HT-29 (cell line): Measurements from ENCODE around the gene NNAT. TPM values are rescaled to one million over a fixed set of nuclear protein-coding genes. Genes with fewer than 3 reads are reported as not detected.
"Not testable (repeated sequence)": the region's sequence is repeated elsewhere in the genome, so short reads cannot be mapped to it uniquely, and the experiment has no call there.

Experiments used
- DNase-seq: peaks from one replicate; pipeline ENCODE4 v3.0.0-alpha.2; 2015; ENCODE audit warnings: low spot score
- total RNA-seq: library from RNA; depleted of rRNA; stranded (reverse); fragments of >200 nt; shearing (Covaris generic); gene quantifications from 2 replicates; pipeline ENCODE4 v1.2.3, GENCODE V29; 2014

The NNAT gene
- total RNA-seq, 1 experiment from 2014 or later = 2.1 TPM

- no peak for DNase-seq
These were observed 19.0 kb downstream of the NNAT start for GRCh38 chr20:37540001-37540400.

GRCh38 chr20:37540838-37541237 is 19.8 kb downstream of the NNAT start:
- DNase-seq = not testable (repeated sequence)

GRCh38 chr20:37541326-37541725 is 20.3 kb downstream of the NNAT start:
- DNase-seq = no peak

- DNase-seq = peak; percentile 82
These were observed 21.2 kb downstream of the NNAT start for GRCh38 chr20:37542281-37542680.

- peak; percentile 53 for DNase-seq
These were observed 22.8 kb downstream of the NNAT start for GRCh38 chr20:37543828-37544227.

GRCh38 chr20:37544386-37544785 is 23.3 kb downstream of the NNAT start:
- DNase-seq = no peak

GRCh38 chr20:37545516-37545915 is 24.5 kb downstream of the NNAT start:
- no peak for DNase-seq

- DNase-seq = no peak
These were observed 26.9 kb downstream of the NNAT start for GRCh38 chr20:37547912-37548311.

GRCh38 chr20:37550101-37550920 is 29.3 kb downstream of the NNAT start:
- DNase-seq = not testable (repeated sequence)

GRCh38 chr20:37551660-37552059 is 30.6 kb downstream of the NNAT start:
- not testable (repeated sequence) for DNase-seq

GRCh38 chr20:37552415-37552814 is 31.4 kb downstream of the NNAT start:
- DNase-seq = no peak

GRCh38 chr20:37554721-37555298 is 33.8 kb downstream of the NNAT start:
- not testable (repeated sequence) for DNase-seq

- no peak for DNase-seq
These were observed 35.5 kb downstream of the NNAT start for GRCh38 chr20:37556538-37556937.

GRCh38 chr20:37558306-37558705 is 37.3 kb downstream of the NNAT start:
- no peak for DNase-seq

- DNase-seq = no peak
These were observed 37.7 kb downstream of the NNAT start for GRCh38 chr20:37558779-37559178.

GRCh38 chr20:37559312-37560027 is 38.4 kb downstream of the NNAT start:
- no peak for DNase-seq

- DNase-seq = no peak
These were observed 39.6 kb downstream of the NNAT start for GRCh38 chr20:37560629-37561028.

GRCh38 chr20:37562695-37563480 is 41.8 kb downstream of the NNAT start:
- DNase-seq = no peak

GRCh38 chr20:37564016-37564387 is 43.0 kb downstream of the NNAT start:
- DNase-seq = no peak

- DNase-seq = peak; percentile 59
These were observed 43.5 kb downstream of the NNAT start for GRCh38 chr20:37564388-37565133.
